Uterus (tissue), 2 donors: Measurements from ENCODE around the gene ZNF584.
"Not testable (repeated sequence)": the region's sequence is repeated elsewhere in the genome, so short reads cannot be mapped to it uniquely, and the experiment has no call there.

Source experiments
- POLR2A ChIP-seq, 2 donors: fragments of 450-650 bp; IDR thresholded peaks; one replicate each; pipeline ENCODE4 v1.6.1; 2016; ENCODE audit warnings: antibody characterized with exemption in 2 of 2, mild to moderate bottlenecking in 1 of 2, moderate library complexity in 1 of 2
- TF ChIP-seq, protein P1 (sequence below), 4 experiments: fragments of 200-600 bp in 2 of 4; fragments of 450-650 bp in 2 of 4; sonication (generic) in 2 of 4; IDR thresholded peaks; one replicate each; pipeline ENCODE4 v1.5.1; 2016 to 2019; ENCODE audit warnings: antibody characterized with exemption in 4 of 4, mild to moderate bottlenecking in 2 of 4, moderate library complexity in 1 of 4

DNA sequence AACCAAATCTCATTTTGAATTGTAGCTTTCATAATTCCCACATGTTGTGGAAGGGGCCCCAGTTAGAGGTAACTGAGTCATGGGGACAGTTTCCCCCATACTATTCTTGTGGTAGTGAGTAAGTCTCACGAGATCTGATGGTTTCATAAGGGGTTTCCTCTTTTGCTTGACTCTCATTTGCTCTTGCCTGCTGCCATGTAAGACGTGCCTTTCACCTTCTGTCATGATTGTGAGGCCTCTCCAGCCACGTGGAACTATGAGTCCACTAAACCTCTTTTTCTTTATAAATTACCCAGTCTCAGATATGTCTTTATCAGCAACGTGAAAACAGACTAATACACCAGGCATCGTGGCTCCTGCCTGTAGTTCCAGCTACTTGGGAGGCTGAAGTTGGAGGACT, 41.5 kb downstream of the ZNF584 start:
- not testable (repeated sequence) for TF ChIP-seq POLR2A (IDR thresholded peaks at IDR 0.05)
- TF ChIP-seq, protein P1, sequence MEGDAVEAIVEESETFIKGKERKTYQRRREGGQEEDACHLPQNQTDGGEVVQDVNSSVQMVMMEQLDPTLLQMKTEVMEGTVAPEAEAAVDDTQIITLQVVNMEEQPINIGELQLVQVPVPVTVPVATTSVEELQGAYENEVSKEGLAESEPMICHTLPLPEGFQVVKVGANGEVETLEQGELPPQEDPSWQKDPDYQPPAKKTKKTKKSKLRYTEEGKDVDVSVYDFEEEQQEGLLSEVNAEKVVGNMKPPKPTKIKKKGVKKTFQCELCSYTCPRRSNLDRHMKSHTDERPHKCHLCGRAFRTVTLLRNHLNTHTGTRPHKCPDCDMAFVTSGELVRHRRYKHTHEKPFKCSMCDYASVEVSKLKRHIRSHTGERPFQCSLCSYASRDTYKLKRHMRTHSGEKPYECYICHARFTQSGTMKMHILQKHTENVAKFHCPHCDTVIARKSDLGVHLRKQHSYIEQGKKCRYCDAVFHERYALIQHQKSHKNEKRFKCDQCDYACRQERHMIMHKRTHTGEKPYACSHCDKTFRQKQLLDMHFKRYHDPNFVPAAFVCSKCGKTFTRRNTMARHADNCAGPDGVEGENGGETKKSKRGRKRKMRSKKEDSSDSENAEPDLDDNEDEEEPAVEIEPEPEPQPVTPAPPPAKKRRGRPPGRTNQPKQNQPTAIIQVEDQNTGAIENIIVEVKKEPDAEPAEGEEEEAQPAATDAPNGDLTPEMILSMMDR (IDR thresholded peaks at IDR 0.05): not testable (repeated sequence)
